Measurements from ENCODE around the gene MAML3.

The MAML3 gene

DNA sequence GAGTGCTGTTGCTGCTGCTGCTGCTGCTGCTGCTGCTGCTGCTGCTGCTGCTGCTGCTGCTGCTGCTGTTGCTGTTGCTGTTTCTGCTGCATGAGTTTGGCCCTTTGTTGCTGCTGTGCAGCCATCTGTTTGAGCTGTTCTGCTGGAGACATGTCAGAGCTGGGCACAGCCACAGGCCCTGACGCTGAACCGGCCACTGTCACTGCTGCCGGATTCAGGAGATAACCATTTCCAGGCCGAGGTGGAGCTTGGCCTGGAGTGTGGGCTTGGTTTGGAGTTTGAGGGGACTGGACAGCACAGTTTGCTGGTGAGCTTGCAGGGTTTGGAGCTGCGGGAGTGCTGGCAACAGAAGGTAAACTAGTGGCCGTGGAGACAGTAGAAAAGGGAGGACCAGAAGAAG is 264.1 kb downstream of the MAML3 start:
- no peak for TF ChIP-seq FOXP2 (optimal IDR thresholded peaks at IDR 0.05; ENCODE audit: borderline replicate concordance, extremely low read depth, extremely low read length, insufficient read depth)
- TF ChIP-seq SIN3A (IDR thresholded peaks at IDR 0.05; ENCODE audit: borderline replicate concordance, insufficient read depth, low read length) = no peak
- TF ChIP-seq, protein P1, sequence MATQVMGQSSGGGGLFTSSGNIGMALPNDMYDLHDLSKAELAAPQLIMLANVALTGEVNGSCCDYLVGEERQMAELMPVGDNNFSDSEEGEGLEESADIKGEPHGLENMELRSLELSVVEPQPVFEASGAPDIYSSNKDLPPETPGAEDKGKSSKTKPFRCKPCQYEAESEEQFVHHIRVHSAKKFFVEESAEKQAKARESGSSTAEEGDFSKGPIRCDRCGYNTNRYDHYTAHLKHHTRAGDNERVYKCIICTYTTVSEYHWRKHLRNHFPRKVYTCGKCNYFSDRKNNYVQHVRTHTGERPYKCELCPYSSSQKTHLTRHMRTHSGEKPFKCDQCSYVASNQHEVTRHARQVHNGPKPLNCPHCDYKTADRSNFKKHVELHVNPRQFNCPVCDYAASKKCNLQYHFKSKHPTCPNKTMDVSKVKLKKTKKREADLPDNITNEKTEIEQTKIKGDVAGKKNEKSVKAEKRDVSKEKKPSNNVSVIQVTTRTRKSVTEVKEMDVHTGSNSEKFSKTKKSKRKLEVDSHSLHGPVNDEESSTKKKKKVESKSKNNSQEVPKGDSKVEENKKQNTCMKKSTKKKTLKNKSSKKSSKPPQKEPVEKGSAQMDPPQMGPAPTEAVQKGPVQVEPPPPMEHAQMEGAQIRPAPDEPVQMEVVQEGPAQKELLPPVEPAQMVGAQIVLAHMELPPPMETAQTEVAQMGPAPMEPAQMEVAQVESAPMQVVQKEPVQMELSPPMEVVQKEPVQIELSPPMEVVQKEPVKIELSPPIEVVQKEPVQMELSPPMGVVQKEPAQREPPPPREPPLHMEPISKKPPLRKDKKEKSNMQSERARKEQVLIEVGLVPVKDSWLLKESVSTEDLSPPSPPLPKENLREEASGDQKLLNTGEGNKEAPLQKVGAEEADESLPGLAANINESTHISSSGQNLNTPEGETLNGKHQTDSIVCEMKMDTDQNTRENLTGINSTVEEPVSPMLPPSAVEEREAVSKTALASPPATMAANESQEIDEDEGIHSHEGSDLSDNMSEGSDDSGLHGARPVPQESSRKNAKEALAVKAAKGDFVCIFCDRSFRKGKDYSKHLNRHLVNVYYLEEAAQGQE (IDR thresholded peaks at IDR 0.05; ENCODE audit: insufficient read depth in 1 of 2, low read depth in 2 of 2, low read length in 2 of 2) = no peak
- TF ChIP-seq TAF1 (IDR thresholded peaks at IDR 0.05; ENCODE audit: borderline replicate concordance, insufficient read depth, low read length) = no peak
- no peak for TF ChIP-seq POLR2AphosphoS5 (IDR thresholded peaks at IDR 0.05; ENCODE audit: low read depth, low read length)

- TF ChIP-seq POLR2AphosphoS5 (IDR thresholded peaks at IDR 0.05; ENCODE audit: low read depth, low read length) = no peak
- no peak for TF ChIP-seq FOXP2 (optimal IDR thresholded peaks at IDR 0.05; ENCODE audit: borderline replicate concordance, extremely low read depth, extremely low read length, insufficient read depth)
- TF ChIP-seq TAF1 (IDR thresholded peaks at IDR 0.05; ENCODE audit: borderline replicate concordance, insufficient read depth, low read length) = no peak
- TF ChIP-seq, protein P1 (IDR thresholded peaks at IDR 0.05; ENCODE audit: insufficient read depth in 1 of 2, low read depth in 2 of 2, low read length in 2 of 2) = no peak
- no peak for TF ChIP-seq SIN3A (IDR thresholded peaks at IDR 0.05; ENCODE audit: borderline replicate concordance, insufficient read depth, low read length)
These were observed 264.7 kb downstream of the MAML3 start for GRCh38 chr4:139889264-139889663.

DNA sequence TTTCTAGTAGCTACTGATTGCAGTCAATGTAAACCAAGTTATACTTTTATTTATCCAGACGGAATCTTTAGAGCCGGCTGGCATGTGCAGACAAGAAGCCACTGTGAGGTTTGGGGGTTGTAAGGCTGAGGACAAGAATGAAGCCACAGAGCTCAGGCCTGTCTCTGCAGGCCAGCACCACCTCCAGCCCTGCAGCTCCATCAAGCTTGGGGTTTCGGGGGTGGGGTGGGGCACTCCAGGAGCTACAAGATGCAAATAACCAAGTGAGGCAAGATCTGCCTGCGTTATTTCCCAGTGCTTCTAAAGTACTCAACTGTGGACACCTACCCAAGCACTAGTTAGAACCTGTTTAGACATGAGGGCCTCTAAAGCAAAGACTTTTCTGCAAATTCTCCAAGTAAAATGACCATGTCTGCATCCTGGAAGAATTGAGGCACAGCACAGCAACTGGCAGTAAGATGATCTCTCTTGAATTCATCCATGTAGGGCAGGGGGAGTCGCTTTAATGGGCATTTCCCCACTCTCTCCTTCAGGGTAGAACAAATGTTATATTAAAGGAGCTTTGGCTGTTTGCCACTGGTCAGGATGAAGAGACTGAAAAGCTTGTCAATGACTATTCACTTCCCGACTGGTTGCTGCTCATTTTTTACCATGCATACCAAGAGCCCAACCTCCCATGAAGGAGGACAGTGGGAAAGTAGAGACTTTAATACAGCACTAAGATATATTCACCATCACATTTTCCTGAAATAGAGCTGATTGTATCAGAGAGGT is 265.8 kb downstream of the MAML3 start:
- TF ChIP-seq POLR2AphosphoS5 (IDR thresholded peaks at IDR 0.05; ENCODE audit: low read depth, low read length) (no peak), TAF1 (IDR thresholded peaks at IDR 0.05; ENCODE audit: borderline replicate concordance, insufficient read depth, low read length) (no peak), SIN3A (IDR thresholded peaks at IDR 0.05; ENCODE audit: borderline replicate concordance, insufficient read depth, low read length) (no peak), FOXP2 (optimal IDR thresholded peaks at IDR 0.05; ENCODE audit: borderline replicate concordance, extremely low read depth, extremely low read length, insufficient read depth) (no peak)

DNA sequence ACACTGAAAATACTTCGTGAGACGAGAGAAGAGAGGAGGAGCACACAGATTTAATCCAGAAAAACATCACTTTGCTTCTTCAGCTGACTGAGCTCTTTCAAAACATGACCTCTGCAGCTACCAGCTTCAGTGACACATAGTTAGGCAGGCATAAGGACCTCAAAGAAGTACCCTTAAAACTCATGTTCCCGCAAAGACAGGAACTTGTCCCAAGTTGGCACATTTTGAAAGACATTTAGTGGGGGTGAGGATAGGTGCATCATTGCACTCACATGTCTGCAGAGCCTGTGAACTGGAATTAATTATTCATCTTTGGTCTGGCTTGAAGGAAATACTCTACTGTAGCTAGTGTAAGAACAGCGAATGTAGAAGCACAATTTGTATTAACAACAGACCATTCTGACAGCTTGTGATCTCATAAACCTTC is 266.6 kb downstream of the MAML3 start:
- TF ChIP-seq SIN3A (IDR thresholded peaks at IDR 0.05; ENCODE audit: borderline replicate concordance, insufficient read depth, low read length) (no peak), POLR2AphosphoS5 (IDR thresholded peaks at IDR 0.05; ENCODE audit: low read depth, low read length) (no peak)

GRCh38 chr4:139886798-139887197 is 267.2 kb downstream of the MAML3 start:
- TF ChIP-seq FOXP2 (optimal IDR thresholded peaks at IDR 0.05; ENCODE audit: borderline replicate concordance, extremely low read depth, extremely low read length, insufficient read depth) (no peak), SIN3A (IDR thresholded peaks at IDR 0.05; ENCODE audit: borderline replicate concordance, insufficient read depth, low read length) (no peak), TAF1 (IDR thresholded peaks at IDR 0.05; ENCODE audit: borderline replicate concordance, insufficient read depth, low read length) (no peak), POLR2AphosphoS5 (IDR thresholded peaks at IDR 0.05; ENCODE audit: low read depth, low read length) (no peak)
- TF ChIP-seq, protein P1 (IDR thresholded peaks at IDR 0.05; ENCODE audit: insufficient read depth in 1 of 2, low read depth in 2 of 2, low read length in 2 of 2) = no peak

- no peak for TF ChIP-seq SIN3A (IDR thresholded peaks at IDR 0.05; ENCODE audit: borderline replicate concordance, insufficient read depth, low read length)
- no peak for TF ChIP-seq POLR2AphosphoS5 (IDR thresholded peaks at IDR 0.05; ENCODE audit: low read depth, low read length)
- TF ChIP-seq TAF1 (IDR thresholded peaks at IDR 0.05; ENCODE audit: borderline replicate concordance, insufficient read depth, low read length) = no peak
- no peak for TF ChIP-seq FOXP2 (optimal IDR thresholded peaks at IDR 0.05; ENCODE audit: borderline replicate concordance, extremely low read depth, extremely low read length, insufficient read depth)
- TF ChIP-seq, protein P1 (IDR thresholded peaks at IDR 0.05; ENCODE audit: insufficient read depth in 1 of 2, low read depth in 2 of 2, low read length in 2 of 2) = no peak
These were observed 269.5 kb downstream of the MAML3 start for GRCh38 chr4:139884438-139884837.
